ENCODE data around the gene SLC9A9.

DNA sequence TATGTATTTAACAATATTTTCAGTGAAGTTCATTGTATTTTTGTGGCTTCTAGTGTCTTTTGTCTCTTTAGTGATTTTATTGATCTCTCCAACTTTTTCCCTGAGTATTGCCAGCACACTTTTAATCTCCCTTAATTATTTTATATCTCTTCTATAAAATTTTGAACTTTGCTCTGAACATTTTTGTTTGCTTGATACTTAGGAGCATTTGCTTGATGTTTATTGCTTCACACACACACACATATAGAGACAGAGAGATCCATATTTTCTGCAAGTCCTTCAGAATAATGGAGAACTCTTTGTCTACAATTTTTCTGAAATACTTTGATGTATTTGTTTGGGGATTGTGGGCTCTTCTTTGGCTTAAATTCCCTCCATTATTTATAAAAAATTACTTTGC, 213.8 kb downstream of the SLC9A9 start:
- TF ChIP-seq, protein P1, sequence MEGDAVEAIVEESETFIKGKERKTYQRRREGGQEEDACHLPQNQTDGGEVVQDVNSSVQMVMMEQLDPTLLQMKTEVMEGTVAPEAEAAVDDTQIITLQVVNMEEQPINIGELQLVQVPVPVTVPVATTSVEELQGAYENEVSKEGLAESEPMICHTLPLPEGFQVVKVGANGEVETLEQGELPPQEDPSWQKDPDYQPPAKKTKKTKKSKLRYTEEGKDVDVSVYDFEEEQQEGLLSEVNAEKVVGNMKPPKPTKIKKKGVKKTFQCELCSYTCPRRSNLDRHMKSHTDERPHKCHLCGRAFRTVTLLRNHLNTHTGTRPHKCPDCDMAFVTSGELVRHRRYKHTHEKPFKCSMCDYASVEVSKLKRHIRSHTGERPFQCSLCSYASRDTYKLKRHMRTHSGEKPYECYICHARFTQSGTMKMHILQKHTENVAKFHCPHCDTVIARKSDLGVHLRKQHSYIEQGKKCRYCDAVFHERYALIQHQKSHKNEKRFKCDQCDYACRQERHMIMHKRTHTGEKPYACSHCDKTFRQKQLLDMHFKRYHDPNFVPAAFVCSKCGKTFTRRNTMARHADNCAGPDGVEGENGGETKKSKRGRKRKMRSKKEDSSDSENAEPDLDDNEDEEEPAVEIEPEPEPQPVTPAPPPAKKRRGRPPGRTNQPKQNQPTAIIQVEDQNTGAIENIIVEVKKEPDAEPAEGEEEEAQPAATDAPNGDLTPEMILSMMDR (IDR thresholded peaks at IDR 0.05 in 8 of 11, conservative IDR thresholded peaks at IDR 0.05 in 3 of 11): no peak
- TF ChIP-seq POLR2A (IDR thresholded peaks at IDR 0.05) (no peak), POLR2AphosphoS5 (IDR thresholded peaks at IDR 0.05) (no peak)
